SU-DHL-6 (cell line): ENCODE results near the gene ELP6.

Experiments
- EZH2phosphoT487 ChIP-seq: fragments of 200-600 bp; sonication (generic), shearing (Covaris generic); conservative IDR thresholded peaks from 2 replicates; pipeline ENCODE4 v1.6.1; 2018; ENCODE audit warnings: mild to moderate bottlenecking, antibody characterized with exemption, low read length, moderate library complexity, mixed read lengths
- TF ChIP-seq, protein P1 (sequence below): fragments of 200-600 bp; sonication (generic); IDR thresholded peaks from one replicate; pipeline ENCODE4 v1.5.1; 2017; ENCODE audit warnings: antibody characterized with exemption, mild to moderate bottlenecking, low read length, moderate library complexity; ENCODE audit not compliant: insufficient read depth, poor library complexity, severe bottlenecking

DNA sequence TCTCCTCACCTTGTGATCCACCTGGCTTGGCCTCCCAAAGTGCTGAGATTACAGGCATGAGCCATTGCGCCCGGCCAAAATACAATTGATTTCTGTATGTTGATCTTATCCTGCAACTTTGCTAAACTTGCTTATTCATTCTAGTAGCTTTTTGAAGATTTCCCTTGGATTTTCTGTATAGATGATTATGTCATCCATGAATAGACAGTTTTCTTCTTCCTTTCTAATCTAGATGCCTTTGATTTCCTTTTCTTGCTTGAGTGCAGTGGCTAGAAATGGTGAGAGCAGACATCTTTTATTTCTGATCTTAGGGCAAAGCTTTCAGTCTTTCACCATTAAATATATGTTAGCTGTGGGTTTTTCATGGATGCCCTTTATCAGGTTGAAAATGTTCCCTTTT, 4.4 kb upstream of the ELP6 start:
- TF ChIP-seq, protein P1, sequence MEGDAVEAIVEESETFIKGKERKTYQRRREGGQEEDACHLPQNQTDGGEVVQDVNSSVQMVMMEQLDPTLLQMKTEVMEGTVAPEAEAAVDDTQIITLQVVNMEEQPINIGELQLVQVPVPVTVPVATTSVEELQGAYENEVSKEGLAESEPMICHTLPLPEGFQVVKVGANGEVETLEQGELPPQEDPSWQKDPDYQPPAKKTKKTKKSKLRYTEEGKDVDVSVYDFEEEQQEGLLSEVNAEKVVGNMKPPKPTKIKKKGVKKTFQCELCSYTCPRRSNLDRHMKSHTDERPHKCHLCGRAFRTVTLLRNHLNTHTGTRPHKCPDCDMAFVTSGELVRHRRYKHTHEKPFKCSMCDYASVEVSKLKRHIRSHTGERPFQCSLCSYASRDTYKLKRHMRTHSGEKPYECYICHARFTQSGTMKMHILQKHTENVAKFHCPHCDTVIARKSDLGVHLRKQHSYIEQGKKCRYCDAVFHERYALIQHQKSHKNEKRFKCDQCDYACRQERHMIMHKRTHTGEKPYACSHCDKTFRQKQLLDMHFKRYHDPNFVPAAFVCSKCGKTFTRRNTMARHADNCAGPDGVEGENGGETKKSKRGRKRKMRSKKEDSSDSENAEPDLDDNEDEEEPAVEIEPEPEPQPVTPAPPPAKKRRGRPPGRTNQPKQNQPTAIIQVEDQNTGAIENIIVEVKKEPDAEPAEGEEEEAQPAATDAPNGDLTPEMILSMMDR = no peak
- TF ChIP-seq EZH2phosphoT487 = no peak
